ENCODE data around the gene OR10A2.
A peak's percentile ranks its signal among the peaks of the same experiment; 100 is the strongest.
"Not testable (repeated sequence)": the region's sequence is repeated elsewhere in the genome, so short reads cannot be mapped to it uniquely, and the experiment has no call there.

Gene OR10A2

DNA sequence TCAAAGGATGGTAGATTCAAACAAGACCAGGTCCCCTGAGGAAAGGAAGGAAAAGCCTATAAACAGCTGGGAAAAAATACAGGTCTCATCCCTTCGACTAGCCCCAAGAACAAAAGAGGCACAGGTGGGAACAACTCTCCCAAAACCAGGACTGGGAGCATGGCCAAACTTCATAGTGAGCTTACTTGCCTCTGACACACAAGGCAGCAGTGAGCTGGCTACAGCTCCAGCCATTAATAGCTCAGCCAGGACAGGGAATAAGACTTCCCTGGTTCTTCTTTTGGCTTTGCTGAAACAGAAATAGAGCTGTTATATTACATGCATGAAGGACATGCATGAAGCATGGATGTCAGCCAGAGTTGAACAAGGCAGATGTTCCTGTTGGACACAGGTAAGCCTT lies at the start of gene OR10A2:
Gene OR10A2, plus strand, starts transcription at position 97 of the 400 bp plus-strand sequence. CDS start 6,698 bp downstream, outside the sequence.
- peak in 1 of 58 donors; percentile 6 for DNase-seq

DNA sequence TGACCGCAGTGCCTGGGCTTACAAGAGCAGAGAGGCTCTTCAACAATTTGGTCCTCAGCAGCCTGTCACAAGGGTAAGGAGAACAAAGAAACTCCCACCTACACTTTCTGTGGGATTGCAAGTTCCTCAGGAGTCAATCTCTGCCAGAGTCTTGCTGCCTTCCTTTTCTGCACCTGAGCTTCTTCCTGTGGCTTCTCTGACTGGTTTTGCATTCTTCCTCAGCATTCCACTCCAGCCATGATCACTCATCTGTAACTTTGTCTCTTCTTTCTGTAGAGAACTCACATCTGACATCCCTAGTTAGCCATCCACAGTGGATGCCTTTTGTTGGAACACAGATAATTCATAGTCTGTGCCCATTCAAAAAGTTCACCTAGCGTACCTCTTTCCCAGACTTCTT lies 49.2 kb upstream of the OR10A2 start:
- no peak for DNase-seq

GRCh38 chr11:6817694-6818093 lies 45.2 kb upstream of the OR10A2 start:
- no peak for DNase-seq

- no peak for DNase-seq
Observed at GRCh38 chr11:6818967-6819366, 43.9 kb upstream of the OR10A2 start.

- DNase-seq: no peak
Observed at GRCh38 chr11:6824136-6824823, 38.6 kb upstream of the OR10A2 start.

GRCh38 chr11:6825231-6825744 lies 37.6 kb upstream of the OR10A2 start:
- DNase-seq: no peak

DNA sequence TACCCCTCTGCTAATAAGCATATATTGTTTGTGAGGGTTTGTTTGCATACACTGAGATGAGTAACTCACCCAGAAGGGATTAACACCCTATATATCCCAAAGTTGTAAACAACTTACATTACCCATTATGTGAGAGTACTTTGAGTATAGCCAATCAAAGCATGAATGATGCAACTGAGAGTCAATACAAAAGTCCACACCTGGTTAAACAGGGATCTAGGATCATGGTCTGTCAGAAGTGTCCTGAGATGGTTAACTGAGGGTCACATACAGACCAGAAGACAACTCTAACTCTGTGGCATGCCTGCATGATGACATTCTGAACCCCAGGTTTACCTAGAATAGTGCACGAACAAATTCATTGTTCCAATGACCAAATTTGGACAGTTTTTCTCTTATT lies 34.8 kb upstream of the OR10A2 start:
- no peak for DNase-seq

DNA sequence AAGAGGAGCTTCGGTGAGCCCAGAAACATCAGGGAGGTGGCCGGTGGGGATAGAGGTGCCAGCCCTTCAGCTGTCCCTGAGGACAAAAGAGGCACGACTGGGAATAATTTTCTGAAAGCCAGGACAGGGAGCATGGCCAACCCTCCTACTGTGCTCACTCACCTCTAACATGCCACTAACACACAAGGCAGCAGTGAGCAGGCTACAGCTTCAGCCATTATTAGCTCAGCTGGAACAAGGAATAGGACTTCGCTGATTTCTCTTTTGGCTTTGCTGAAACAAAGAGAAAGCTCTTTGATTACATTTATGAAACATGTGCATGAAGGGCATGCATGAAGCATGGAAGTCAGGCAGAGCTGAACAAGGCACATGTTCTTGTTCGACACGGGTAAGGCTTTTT lies 29.5 kb upstream of the OR10A2 start:
- DNase-seq: no peak

- DNase-seq: no peak
Observed at GRCh38 chr11:6834021-6834420, 28.8 kb upstream of the OR10A2 start.

GRCh38 chr11:6841694-6842093 lies 21.2 kb upstream of the OR10A2 start:
- DNase-seq: no peak

DNA sequence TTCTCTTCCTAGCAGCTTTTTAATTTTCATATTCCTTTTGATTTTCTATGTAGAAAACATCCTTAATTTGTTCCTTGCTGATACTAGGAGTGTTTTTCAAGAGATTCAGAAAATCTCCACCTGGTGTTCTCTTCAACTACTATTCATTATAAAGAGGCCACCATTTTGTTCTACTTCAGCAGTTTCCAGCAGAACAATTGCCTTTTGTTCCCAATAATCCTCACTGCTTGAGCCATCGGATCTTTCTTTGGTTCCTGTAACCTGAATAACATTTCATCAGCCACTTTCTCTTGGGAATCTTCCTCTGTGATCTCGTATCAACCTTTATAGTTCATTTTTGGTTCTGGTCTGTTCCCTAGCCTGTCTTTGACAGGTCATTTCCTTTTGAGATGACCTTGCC lies 19.2 kb upstream of the OR10A2 start:
- no peak for DNase-seq

DNA sequence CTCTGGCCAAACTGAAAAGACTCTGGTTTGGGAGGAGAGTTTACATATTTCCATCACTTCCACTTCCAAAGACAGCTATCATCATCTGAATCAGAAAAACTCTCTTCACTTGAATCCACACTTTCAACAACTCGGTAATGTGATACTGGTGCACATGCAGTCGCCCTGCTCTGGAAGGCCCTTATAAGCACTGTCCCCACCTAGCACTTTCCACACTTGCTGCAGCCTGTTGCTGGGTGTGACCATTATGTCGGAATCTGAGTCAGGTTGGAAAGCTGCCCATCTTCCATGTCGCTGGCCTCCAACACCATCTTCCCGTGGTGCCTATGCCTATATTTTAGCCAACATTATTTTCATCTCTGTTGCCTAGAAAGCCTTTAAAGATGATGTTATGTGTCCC lies 18.5 kb upstream of the OR10A2 start:
- DNase-seq: no peak

- no peak for DNase-seq
Observed at GRCh38 chr11:6845383-6845782, 17.5 kb upstream of the OR10A2 start, which contains the start of gene OR10A5. Gene OR10A5 (plus strand): TSS chr11:6845683. CDS start chr11:6845683, 0 bp downstream.

- no peak for DNase-seq
Observed at GRCh38 chr11:6850526-6850925, 12.3 kb upstream of the OR10A2 start.

DNA sequence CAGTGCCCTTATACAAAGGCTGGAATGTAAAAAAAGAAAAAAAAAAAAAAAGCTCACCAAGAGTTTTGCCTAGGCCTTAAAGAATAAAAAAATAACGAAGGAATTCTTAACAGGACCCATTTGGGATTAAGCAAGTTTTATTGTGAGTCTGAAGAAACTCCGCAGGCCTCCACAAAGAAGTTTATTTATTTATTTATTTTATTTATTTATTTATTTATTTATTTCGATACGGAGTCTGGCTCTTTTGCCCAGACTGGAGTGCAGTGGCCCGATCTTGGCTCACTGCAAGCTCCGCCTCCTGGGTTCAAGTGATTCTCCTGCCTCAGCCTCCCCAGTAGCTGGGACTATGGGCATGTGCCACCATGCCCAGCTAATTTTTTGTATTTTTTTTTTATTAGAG lies 8.1 kb upstream of the OR10A2 start:
- not testable (repeated sequence) for DNase-seq

DNA sequence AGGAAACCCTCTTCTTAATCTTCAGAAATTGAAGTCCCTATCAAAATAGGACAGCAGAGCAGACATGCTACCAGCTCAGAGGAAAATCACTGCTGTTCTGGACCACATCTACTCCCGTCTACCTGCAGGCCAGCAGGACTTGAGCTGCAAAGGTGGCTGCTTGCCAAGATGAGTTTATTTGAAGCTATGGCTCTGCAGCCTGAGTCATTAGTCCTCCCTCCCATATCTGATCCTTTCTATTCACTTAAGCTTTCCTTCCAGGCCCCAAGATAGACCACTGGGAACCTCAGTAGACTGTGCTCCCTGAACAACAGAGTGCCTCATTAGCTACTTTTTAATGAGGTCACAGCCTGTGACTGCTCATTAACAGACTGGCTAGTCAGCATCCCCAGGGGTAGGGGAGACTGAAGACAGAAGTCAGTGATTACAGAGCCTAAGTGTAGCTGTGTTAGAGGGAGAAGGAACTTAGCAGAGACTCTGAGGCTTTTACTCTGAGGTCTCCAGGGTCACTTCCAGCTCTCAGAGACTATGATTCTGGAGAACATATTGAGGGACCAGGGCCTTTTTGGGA lies 6.8 kb upstream of the OR10A2 start:
- no peak for DNase-seq

GRCh38 chr11:6856871-6857270 lies 6.0 kb upstream of the OR10A2 start:
- DNase-seq: no peak

GRCh38 chr11:6864438-6864837 lies 1.6 kb downstream of the OR10A2 start:
- no peak for DNase-seq

- DNase-seq: no peak
Observed at GRCh38 chr11:6871278-6871677, 8.4 kb downstream of the OR10A2 start.

GRCh38 chr11:6875761-6876160 lies 12.9 kb downstream of the OR10A2 start:
- DNase-seq: no peak

- DNase-seq: no peak
Observed at GRCh38 chr11:6876325-6876724, 13.5 kb downstream of the OR10A2 start, which contains the start of gene OR10A4. Gene OR10A4 (plus strand): TSS chr11:6876625. CDS start chr11:6876648, 23 bp downstream.

- DNase-seq: no peak
Observed at GRCh38 chr11:6876914-6877313, 14.1 kb downstream of the OR10A2 start.

GRCh38 chr11:6882751-6883150 lies 19.9 kb downstream of the OR10A2 start:
- no peak for DNase-seq

Data from anterior cingulate cortex (tissue), 58 donors.